Astrocyte (in vitro differentiated cells and primary cell): ENCODE results near the gene QTRT2.

Experiments used
- EZH2 ChIP-seq: IDR thresholded peaks from 2 replicates; pipeline ENCODE4 v1.6.1; 2012; ENCODE audit warnings: mild to moderate bottlenecking, low read length, inconsistent platforms; ENCODE audit not compliant: insufficient read depth
- TF ChIP-seq, protein P1 (sequence below): IDR thresholded peaks from 2 replicates; pipeline ENCODE4 v1.5.1; 2011; ENCODE audit warnings: low read depth, mild to moderate bottlenecking, inconsistent platforms, low read length, moderate library complexity; ENCODE audit not compliant: insufficient read depth

GRCh38 chr3:114022145-114022802 is 34.3 kb upstream of the QTRT2 start:
- TF ChIP-seq, protein P1, sequence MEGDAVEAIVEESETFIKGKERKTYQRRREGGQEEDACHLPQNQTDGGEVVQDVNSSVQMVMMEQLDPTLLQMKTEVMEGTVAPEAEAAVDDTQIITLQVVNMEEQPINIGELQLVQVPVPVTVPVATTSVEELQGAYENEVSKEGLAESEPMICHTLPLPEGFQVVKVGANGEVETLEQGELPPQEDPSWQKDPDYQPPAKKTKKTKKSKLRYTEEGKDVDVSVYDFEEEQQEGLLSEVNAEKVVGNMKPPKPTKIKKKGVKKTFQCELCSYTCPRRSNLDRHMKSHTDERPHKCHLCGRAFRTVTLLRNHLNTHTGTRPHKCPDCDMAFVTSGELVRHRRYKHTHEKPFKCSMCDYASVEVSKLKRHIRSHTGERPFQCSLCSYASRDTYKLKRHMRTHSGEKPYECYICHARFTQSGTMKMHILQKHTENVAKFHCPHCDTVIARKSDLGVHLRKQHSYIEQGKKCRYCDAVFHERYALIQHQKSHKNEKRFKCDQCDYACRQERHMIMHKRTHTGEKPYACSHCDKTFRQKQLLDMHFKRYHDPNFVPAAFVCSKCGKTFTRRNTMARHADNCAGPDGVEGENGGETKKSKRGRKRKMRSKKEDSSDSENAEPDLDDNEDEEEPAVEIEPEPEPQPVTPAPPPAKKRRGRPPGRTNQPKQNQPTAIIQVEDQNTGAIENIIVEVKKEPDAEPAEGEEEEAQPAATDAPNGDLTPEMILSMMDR = no peak
- TF ChIP-seq EZH2 = no peak
